Mesenchymal stem cell (in vitro differentiated cells and primary cell): ENCODE data around the gene ARGLU1.

Source experiments
- DNase-seq: peaks from one replicate; pipeline ENCODE4 v3.0.0-alpha.2; 2013
- H2AFZ ChIP-seq: one replicate; pipeline ENCODE4 v1.6.1; 2013; ENCODE audit warnings: low read depth, mild to moderate bottlenecking, control low read depth, inconsistent platforms, low read length, moderate library complexity
- H2AK5ac ChIP-seq: 2 replicates; pipeline ENCODE4 v1.6.1; 2013; ENCODE audit warnings: low read length, moderate library complexity, mild to moderate bottlenecking, inconsistent platforms; ENCODE audit not compliant: severe bottlenecking
- H2BK120ac ChIP-seq: one replicate; pipeline ENCODE4 v1.6.1; 2013; ENCODE audit warnings: low read depth, mild to moderate bottlenecking, inconsistent platforms, low read length, moderate library complexity
- H2BK12ac ChIP-seq, 2 experiments: one replicate each; pipeline ENCODE4 v1.6.1; 2013; ENCODE audit warnings: inconsistent platforms in 2 of 2, low read length in 2 of 2, mild to moderate bottlenecking in 2 of 2, moderate library complexity in 2 of 2, control low read depth in 1 of 2
- H2BK15ac ChIP-seq: one replicate; pipeline ENCODE4 v1.6.1; 2013; ENCODE audit warnings: mild to moderate bottlenecking, low read depth, inconsistent platforms; ENCODE audit not compliant: poor library complexity, severe bottlenecking
- H2BK5ac ChIP-seq: 2 replicates; pipeline ENCODE4 v1.6.1; 2013; ENCODE audit warnings: low read depth, mild to moderate bottlenecking, low read length, control low read depth, inconsistent platforms; ENCODE audit not compliant: poor library complexity, severe bottlenecking
- H3K14ac ChIP-seq, 2 experiments: one replicate each; pipeline ENCODE4 v1.6.1; 2013; ENCODE audit warnings: inconsistent platforms in 2 of 2, low read length in 2 of 2, control low read depth in 1 of 2, mild to moderate bottlenecking in 1 of 2, moderate library complexity in 1 of 2
- H3K18ac ChIP-seq, 2 experiments: one replicate each; pipeline ENCODE4 v1.6.1; 2013; ENCODE audit warnings: inconsistent platforms in 2 of 2, low read length in 2 of 2, control low read depth in 1 of 2, low read depth in 1 of 2, mild to moderate bottlenecking in 1 of 2
- H3K23ac ChIP-seq, 2 experiments: one replicate each; pipeline ENCODE4 v1.6.1; 2013; ENCODE audit warnings: inconsistent platforms in 2 of 2, low read length in 2 of 2, mild to moderate bottlenecking in 2 of 2, moderate library complexity in 2 of 2, control low read depth in 1 of 2
- H3K27ac ChIP-seq: 2 replicates; pipeline ENCODE4 v1.5.1; 2013; ENCODE audit warnings: mild to moderate bottlenecking, moderate library complexity, low read length, control low read depth, inconsistent platforms; ENCODE audit not compliant: poor library complexity, severe bottlenecking
- H3K27me3 ChIP-seq, 2 experiments: 2 replicates each; pipeline versions ENCODE4 v1.6.1 to v1.7.0; 2013; ENCODE audit warnings: low read length in 2 of 2, mild to moderate bottlenecking in 2 of 2, moderate library complexity in 2 of 2, control low read depth in 1 of 2, inconsistent platforms in 1 of 2; ENCODE audit not compliant: control insufficient read depth in 1 of 2, insufficient read depth in 1 of 2
- H3K36me3 ChIP-seq, 2 experiments: 2 replicates each; pipeline versions ENCODE4 v1.6.1 to v1.7.0; 2013; ENCODE audit warnings: low read length in 2 of 2, control low read depth in 1 of 2, inconsistent platforms in 1 of 2, low read depth in 1 of 2, mild to moderate bottlenecking in 1 of 2; ENCODE audit not compliant: insufficient read depth in 2 of 2, control insufficient read depth in 1 of 2
- H3K4ac ChIP-seq, 2 experiments: one replicate each; pipeline ENCODE4 v1.6.1; 2013; ENCODE audit warnings: inconsistent platforms in 2 of 2, low read length in 2 of 2, mild to moderate bottlenecking in 2 of 2, moderate library complexity in 2 of 2, control low read depth in 1 of 2, low read depth in 1 of 2
- H3K4me1 ChIP-seq: 2 replicates; pipeline ENCODE4 v1.6.1; 2013; ENCODE audit warnings: low read depth, low read length, control low read depth; ENCODE audit not compliant: control insufficient read depth, insufficient read depth
- H3K4me2 ChIP-seq: 2 replicates; pipeline ENCODE4 v1.6.1; 2013; ENCODE audit warnings: low read length, mild to moderate bottlenecking, inconsistent platforms; ENCODE audit not compliant: poor library complexity, severe bottlenecking
- H3K4me3 ChIP-seq, 2 experiments: 2 replicates each; pipeline versions ENCODE4 v1.5.1 to v1.7.0; 2013; ENCODE audit warnings: low read length in 2 of 2, mild to moderate bottlenecking in 2 of 2, control low read depth in 1 of 2, low read depth in 1 of 2; ENCODE audit not compliant: insufficient read depth in 1 of 2
- H3K79me1 ChIP-seq: replicated peaks from 2 replicates; pipeline ENCODE4 v1.6.1; 2013; ENCODE audit warnings: mild to moderate bottlenecking, control low read depth, low read length, inconsistent platforms; ENCODE audit not compliant: poor library complexity, severe bottlenecking
- H3K9ac ChIP-seq: 2 replicates; pipeline ENCODE4 v1.7.0; 2013; ENCODE audit warnings: mild to moderate bottlenecking, low read length, moderate library complexity
- H3K9me3 ChIP-seq: 2 replicates; pipeline ENCODE4 v1.7.0; 2013; ENCODE audit warnings: mild to moderate bottlenecking, low read length; ENCODE audit not compliant: control insufficient read depth
- H4K8ac ChIP-seq: one replicate; pipeline ENCODE4 v1.6.1; 2013; ENCODE audit warnings: inconsistent platforms, mild to moderate bottlenecking, low read length, moderate library complexity
- H4K91ac ChIP-seq: one replicate; pipeline ENCODE4 v1.6.1; 2013; ENCODE audit warnings: mild to moderate bottlenecking, low read length, inconsistent platforms
- WGBS: methylation state at CpG from one replicate; pipeline ENCODE4 v1.1.7; 2013; ENCODE audit warnings: mixed read lengths; 5-methylcytosine and 5-hydroxymethylcytosine counted together

The ARGLU1 gene

DNA sequence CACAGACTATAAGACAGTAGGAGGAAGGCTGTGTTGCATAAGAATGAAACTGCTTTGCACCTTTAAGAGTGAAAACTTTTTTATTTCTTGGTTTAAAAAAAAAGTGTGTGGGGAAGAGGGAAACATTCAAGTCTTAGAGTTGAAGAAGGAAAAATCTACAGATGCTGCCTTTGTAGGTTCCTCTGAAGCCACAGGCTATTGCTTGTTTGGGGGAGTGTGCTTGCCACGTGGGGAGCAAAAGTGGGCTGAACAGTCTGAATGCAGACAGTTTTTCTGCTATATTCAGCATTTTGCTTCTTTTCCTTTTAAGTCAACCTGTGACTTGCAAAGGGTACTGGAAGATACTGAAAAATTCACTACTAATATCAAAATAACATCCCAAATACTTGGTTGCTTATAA lies 69.4 kb downstream of the ARGLU1 start:
- Histone ChIP-seq H2BK12ac (peak overlapping the region in 1 of 2 experiments; percentile 60), H3K36me3 (peaks cover 0 to 5% of the 10 kb centered on the region in 2 experiments), H3K9me3 (no peaks in the 10 kb centered on the region), H3K23ac (no peak overlapping the region), H3K4me1 (peaks cover 3% of the 10 kb centered on the region), H3K18ac (no peak overlapping the region), H2AFZ (no peak overlapping the region), H2AK5ac (no peak overlapping the region), H3K4me2 (no peak overlapping the region), H4K8ac (no peak overlapping the region), H3K4ac (peak overlapping the region in 1 of 2 experiments; percentile 55), H3K27ac (no peak overlapping the region), H2BK15ac (no peak overlapping the region), H3K27me3 (peaks cover 0 to 2% of the 10 kb centered on the region in 2 experiments), H2BK120ac (no peak overlapping the region), H3K79me1 (peaks cover 18% of the 10 kb centered on the region), H3K14ac (no peak overlapping the region), H3K4me3 (no peak overlapping the region), H2BK5ac (no peak overlapping the region), H4K91ac (no peak overlapping the region), H3K9ac (no peak overlapping the region)
- DNase-seq, result no peak
- no CpG with 5 or more reads among the region's 1 CpG for WGBS

DNA sequence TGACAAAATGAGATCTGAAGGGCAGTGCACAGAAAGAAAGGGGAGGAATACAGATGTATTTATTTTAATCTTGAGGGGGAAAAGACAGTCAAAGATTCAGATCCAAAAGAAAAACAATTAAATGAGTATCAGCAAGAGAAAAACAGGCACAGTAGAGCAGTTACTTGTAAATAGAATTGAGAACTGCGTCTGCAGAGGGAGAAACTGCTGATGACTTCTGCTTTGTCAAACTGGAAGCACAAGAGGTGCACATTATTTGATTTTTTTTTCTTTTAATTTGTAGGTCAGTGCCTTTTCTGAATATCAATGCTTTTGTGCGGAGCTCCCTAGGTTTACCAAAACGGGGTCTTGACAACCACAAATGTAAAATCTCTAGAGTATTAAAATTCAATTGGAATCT lies 69.8 kb downstream of the ARGLU1 start:
- DNase-seq, result no peak
- Histone ChIP-seq H3K79me1 (peaks cover 18% of the 10 kb centered on the region), H3K36me3 (peaks cover 3 to 9% of the 10 kb centered on the region in 2 experiments), H4K8ac (no peak overlapping the region), H2BK120ac (no peak overlapping the region), H3K4me1 (no peaks in the 10 kb centered on the region), H3K4me2 (no peak overlapping the region), H3K9ac (no peak overlapping the region), H4K91ac (no peak overlapping the region), H2AK5ac (no peak overlapping the region), H2BK12ac (no peak overlapping the region), H2BK15ac (no peak overlapping the region), H2AFZ (no peak overlapping the region), H3K4me3 (no peak overlapping the region), H2BK5ac (no peak overlapping the region), H3K18ac (no peak overlapping the region), H3K27ac (no peak overlapping the region), H3K27me3 (peaks cover 0 to 2% of the 10 kb centered on the region in 2 experiments), H3K23ac (no peak overlapping the region), H3K9me3 (no peaks in the 10 kb centered on the region), H3K4ac (no peak overlapping the region), H3K14ac (no peak overlapping the region)
- WGBS, result 61% methylated on average over 1 of the region's 3 CpGs

DNA sequence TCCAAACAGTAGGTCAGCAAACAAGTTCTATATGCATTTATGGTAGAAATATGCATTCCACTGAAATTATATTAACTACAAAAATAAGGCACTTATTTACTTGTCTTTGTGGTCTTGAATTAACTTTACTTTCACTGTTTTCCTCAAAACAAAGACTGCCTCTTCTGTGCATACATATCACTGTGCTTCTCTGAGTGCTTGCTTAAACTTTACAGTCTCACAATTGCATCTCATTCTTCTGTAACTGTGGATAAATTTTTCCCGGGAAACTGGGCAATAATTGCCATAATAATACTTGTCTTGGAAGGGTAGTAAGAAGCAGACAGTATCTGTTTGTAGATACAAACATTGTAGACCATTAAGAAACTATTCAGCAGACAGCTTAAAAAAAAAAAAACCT lies 70.9 kb downstream of the ARGLU1 start:
- Histone ChIP-seq H4K8ac (no peak overlapping the region), H2BK120ac (no peak overlapping the region), H3K14ac (no peak overlapping the region), H2AFZ (no peak overlapping the region), H3K4me2 (no peak overlapping the region), H2BK5ac (no peak overlapping the region), H3K36me3 (peaks cover 5 to 18% of the 10 kb centered on the region in 2 experiments), H3K4ac (no peak overlapping the region), H3K18ac (no peak overlapping the region), H4K91ac (no peak overlapping the region), H3K27me3 (peaks cover 0 to 2% of the 10 kb centered on the region in 2 experiments), H3K4me1 (no peaks in the 10 kb centered on the region), H2BK12ac (no peak overlapping the region), H2AK5ac (no peak overlapping the region), H3K79me1 (peaks cover 26% of the 10 kb centered on the region), H3K4me3 (no peak overlapping the region), H2BK15ac (no peak overlapping the region), H3K9ac (no peak overlapping the region), H3K23ac (no peak overlapping the region), H3K27ac (no peak overlapping the region), H3K9me3 (no peaks in the 10 kb centered on the region)
- DNase-seq, result no peak
- WGBS, result no CpG with 5 or more reads among the region's 1 CpG

DNA sequence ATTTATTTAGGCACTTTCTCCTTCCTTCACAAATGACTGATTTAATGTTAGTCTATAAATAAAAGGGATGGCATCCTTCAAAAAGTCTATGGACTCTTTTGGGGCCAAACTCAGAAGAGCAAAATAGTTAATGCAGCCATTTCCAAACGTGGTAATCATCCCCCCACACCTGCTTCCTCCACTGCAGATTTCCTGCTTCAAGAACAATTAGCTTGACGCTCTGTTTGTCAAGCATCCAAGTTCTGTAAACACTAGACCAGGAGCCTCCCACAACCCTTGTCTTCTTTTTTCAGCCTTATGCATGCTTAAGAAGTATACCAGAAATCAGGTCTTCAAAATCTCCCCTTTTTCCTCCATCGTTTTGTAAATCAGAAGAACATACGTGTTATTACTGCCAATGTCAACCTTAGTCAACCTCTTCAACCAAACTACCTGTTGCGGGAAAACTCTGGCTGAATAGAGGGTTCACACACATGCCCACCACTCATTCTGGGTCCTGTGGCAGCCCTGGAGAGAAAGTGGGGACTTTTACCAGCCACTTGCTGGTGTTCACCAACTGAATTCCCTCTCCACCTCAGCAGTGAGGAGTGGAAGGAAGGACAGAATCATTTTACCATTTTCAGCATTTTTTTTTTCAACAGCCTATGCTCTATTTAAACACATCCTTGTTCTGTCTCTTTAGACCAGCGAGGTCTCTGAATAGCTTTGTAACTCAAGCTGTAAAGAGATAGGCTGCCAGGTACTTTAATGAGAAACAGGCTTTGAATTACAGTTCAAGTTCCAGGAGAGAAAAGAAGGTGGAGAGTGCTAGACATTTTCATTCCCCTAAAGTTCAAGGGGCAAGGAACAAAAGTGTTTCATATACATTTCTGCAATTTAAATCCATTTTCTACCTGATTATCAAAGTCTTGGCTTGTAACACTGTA lies 71.6 kb downstream of the ARGLU1 start:
- Histone ChIP-seq H2AFZ (no peak overlapping the region), H2BK15ac (no peak overlapping the region), H4K91ac (no peak overlapping the region), H4K8ac (no peak overlapping the region), H3K4me1 (no peaks in the 10 kb centered on the region), H3K79me1 (peaks cover 31% of the 10 kb centered on the region), H3K14ac (no peak overlapping the region), H3K36me3 (peaks cover 5 to 24% of the 10 kb centered on the region in 2 experiments), H3K18ac (no peak overlapping the region), H3K4me2 (no peak overlapping the region), H3K9me3 (no peaks in the 10 kb centered on the region), H2BK5ac (no peak overlapping the region), H3K4me3 (no peak overlapping the region), H3K4ac (peak overlapping the region in 1 of 2 experiments; percentile 32), H3K23ac (no peak overlapping the region), H3K9ac (no peak overlapping the region), H3K27ac (no peak overlapping the region), H2AK5ac (no peak overlapping the region), H3K27me3 (peaks cover 0 to 2% of the 10 kb centered on the region in 2 experiments), H2BK120ac (no peak overlapping the region), H2BK12ac (no peak overlapping the region)
- WGBS, result 76% methylated on average over 6 of the region's 6 CpGs
- no peak for DNase-seq
